Renal cortical epithelial cell (primary cell): ENCODE data around the gene PRR30. TPM values are rescaled to one million over a fixed set of nuclear protein-coding genes. Genes with fewer than 3 reads are reported as not detected.

Experiments
- DNase-seq: peaks from one replicate; pipeline ENCODE4 v3.0.0-alpha.2; 2011; ENCODE audit warnings: low read depth
- total RNA-seq: library from RNA; depleted of rRNA; stranded (reverse); fragments of >200 nt; gene quantifications from 2 replicates; pipeline ENCODE4 v1.2.3, GENCODE V29; 2014

PRR30 gene
- total RNA-seq, 1 donor from 2014 or later, result not detected

DNA sequence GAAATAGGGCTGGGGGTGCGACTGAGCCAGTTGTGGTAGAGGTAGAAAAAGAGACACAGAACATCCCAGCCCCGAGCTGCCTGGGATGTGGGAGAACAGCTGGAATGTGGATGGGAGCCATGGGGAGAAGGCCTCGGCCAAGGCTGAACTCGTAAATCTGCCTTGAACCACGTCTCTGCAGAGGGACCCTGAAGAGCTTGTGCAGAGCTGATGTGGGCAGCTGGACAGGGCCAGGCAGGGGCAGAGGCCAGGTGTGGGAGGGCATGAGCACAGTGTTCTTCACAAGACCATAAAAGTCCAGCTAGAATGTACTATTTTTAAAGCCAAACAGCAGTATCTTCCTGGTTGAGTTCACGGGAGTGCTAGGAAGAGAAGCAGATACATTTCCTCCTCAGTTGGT lies 15.3 kb upstream of the PRR30 start:
- no peak for DNase-seq

DNA sequence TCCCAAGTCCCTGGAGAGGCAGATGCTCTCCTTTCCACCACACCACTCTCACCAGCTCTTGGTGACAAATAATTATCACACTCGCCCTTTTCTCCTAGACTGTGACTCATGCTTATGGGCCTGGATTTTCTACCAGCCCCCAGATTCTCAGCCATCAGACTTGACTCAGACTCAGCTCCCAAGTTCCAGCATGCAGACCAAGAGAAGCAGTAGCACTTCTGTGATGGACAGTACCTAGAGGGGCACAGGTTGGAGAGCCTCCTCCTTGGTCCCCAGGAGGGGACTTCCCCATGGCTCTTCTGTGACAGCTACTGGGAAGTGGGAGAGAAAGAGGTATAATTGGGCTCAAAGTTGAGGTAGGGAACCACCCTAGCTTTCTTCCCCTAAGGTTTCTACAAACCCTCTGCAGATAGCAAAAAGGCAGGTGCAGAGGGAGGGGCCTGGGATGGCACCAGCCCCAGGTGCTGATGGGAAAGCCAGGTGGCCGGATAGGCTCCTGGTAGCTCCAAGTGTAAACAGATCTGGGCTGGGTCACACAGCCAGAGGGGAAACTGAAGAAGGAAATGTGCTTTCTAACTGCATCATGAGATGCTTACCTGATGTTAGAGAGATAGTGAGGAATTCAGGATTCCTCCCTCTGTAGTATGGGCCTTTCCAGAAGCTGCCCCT lies 13.7 kb upstream of the PRR30 start:
- peak; percentile 22 for DNase-seq

DNA sequence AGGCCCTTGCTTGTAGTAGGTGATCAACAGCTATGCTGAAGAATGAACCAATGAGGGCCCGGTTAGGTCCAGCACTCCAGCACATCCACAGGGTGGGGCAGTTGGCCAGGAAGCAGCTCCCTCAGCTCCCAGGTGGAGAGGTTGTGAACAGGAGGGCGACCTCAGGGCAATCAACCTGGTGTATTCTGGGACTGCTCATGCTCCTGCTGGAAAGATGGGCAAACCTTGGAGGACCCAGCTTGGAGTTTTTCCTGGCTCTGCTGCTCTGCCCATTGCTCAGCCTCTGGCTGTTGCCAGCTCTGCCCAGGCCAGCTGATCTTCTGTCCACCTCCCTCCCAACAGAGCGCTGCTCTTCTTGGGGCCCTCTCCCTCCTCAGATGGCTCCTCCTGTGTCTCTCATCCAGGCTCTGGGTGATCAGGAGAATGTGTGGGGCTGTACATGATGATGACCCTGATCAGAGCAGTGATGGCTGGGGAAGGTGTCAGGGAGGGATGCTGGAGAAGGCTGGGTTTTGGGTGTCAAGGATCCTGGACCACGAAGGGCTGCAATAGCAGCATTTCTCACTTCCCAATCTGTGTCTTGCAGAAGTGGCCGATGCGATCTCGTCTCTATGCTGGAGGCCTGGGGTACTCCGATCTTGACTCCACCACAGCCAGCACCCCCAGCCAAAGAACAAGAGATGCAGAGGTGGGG lies 13.0 kb upstream of the PRR30 start:
- no peak for DNase-seq

DNA sequence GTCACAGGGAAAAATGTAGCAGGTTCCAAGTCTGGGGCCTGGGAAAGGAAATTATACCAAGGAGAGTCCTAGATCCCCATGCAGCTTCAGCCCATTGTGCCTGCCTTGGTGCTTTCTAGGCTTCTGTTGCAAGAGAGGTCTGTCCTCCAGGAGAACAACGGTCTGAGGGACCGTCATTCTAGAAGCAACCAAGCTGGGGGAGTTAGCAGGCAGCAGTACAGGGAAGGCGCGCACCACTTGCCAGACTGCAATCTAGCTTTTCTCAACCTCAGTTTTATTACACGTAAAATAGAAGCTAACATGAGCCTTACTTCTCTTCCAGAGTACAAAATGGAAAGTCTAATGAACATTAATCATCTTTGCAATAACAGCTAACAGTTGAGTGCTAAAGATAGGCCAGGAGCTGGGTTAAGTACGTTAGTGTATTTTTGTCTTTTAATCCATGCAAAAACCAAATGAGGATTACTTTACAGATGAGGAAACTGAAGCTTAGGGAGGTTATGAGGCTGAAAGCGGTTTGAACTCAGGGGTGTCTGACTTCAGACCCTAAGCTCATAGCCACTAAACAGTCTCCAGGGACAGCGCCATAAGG lies 11.5 kb upstream of the PRR30 start:
- no peak for DNase-seq

DNA sequence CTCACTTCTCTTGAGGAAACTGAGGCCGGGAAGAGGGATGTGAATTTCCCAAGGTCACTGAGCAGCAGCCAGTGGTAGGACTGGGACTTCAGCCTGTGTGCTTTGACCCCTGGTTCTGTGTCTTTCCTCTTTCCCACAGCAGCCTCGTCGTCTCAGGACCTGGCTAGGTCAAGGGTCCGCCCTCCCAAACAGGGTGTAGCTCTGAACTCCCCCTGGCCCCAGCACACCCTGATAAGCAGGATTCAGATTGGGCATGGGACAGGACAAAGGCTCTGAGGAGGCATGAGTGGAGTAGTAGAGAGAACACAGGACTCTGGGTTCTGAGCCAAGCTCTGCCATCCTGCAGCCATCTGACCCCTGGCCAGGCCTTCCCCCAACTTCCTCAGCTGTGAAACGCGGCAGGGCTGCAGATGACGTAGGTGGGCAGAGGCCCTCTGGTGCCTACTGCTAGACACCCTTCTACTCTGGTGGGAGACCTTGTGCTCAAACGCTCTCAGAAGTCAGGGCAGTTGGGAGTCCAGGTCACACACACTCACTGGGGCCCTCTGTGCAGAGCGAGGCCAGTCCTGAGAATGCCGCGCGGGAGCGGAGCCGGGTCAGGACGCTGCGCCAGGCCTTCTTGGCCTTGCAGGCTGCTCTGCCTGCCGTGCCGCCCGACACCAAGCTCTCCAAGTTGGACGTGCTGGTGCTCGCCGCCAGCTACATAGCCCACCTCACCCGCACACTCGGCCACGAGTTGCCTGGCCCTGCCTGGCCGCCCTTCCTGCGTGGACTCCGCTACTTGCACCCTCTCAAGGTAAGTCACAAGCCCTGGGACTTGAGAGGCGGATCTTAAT lies 10.6 kb upstream of the PRR30 start:
- DNase-seq, result no peak

DNA sequence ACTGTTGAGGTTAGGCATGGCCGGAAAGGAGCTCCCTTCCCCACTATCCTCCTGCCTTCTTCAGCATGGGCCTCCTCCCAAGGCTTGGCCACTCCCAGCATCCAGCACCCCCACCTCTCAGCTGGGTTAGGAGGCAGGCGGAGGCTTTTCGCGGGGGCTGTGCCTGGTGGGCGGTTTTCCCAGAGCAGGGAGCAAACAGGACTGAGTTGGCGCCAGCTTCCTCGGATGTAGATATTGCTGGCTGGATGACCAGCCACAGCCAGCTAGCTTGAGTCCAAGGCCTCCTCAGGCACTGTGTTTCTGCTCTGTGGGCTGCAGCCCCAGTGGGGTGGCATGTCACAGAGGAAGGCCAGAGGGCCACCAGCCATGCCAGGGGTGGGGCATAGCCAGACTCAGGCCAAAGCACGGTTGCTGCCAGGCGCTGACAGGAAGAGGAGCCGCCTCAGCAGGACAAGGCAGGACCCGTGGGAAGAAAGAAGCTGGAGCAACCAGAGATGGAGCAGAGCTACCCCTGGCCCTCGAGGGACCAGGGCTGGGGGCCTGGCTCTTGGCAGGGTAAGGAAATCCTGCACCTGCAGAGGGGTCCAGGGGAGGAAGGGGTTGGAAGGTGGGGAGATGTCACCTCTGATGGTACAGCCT lies 9.7 kb upstream of the PRR30 start, which contains the start of gene TCF23:
TCF23 (plus strand) TSS at position 204 of the 639 bp plus-strand sequence; CDS start at position 334, 130 bp downstream.
- no peak for DNase-seq

DNA sequence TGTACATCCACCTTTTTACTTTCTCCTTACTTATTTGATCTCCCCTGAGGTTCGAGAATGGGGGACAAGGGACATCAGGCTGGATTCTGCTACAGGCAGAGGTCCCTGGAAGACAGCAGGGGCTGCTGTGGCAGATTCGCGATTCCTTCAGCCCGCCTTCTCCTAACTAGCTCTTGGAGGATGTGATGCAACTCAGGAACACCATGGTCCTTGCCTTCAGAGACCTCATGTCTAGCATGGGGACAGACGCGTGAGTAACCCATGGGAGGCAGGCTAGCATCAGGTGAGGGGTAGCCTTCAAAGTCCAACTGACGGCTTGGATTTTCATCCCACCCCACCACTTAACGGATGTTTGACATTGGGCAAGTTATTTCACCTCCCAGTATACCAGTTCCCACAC lies 8.7 kb upstream of the PRR30 start:
- no peak for DNase-seq

DNA sequence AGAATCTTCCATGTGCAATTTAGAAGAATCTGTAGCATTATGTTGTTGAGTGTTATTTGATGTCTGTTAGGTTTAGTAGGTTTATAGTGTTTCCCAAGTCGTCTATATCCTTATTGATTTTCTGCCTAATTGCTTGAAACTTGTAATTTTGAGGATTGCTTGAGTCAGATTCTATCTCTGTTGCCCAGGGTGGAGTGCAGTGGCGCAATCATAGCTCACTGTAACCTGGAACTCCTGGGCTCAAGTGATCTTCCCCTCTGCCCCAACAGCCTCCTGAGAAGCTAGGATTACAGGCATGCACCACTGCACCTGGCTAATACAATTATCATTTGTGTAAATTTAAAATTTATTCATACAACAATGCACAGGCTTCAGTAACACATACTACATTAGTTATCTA lies 6.5 kb upstream of the PRR30 start:
- no peak for DNase-seq

DNA sequence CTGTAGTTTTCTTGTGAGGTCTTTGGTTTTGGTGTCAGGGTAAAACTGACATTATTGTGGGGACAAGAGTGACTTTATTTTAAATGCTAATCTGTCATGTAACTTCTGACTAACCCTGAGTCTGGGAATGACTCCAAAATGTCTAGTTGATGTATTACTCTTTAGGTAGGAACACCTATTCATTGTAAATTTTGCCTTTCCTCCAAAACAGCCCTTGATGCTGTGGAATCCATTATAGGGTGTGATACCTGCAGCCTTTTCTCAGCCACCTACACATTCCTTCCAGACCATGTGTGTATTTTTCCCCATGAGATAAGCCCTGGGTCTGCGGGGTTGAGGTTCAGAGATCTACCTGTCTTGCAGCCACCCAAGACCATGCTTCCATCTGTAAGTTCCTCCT lies 4.1 kb upstream of the PRR30 start:
- DNase-seq, result no peak

DNA sequence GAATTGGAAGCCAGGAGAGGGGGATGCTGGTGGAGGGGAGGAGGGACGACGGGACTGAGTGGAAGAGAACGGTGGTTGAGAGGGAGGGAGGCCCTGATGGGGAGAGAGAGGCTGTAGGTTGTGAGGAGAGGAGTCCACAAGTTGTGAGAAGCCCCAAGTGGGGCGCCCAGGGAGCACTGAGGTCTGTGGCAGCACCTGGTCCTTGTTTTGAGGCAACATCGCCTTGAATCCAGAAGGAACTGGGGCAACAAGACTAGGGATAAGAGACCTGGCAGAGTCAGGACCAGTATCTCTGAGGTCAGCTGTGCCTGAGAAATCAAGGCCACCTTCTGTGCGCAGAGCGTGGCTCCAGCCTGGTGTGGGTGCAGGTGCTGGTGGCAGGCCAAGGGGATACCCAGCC lies 1.1 kb downstream of the PRR30 start:
- no peak for DNase-seq

DNA sequence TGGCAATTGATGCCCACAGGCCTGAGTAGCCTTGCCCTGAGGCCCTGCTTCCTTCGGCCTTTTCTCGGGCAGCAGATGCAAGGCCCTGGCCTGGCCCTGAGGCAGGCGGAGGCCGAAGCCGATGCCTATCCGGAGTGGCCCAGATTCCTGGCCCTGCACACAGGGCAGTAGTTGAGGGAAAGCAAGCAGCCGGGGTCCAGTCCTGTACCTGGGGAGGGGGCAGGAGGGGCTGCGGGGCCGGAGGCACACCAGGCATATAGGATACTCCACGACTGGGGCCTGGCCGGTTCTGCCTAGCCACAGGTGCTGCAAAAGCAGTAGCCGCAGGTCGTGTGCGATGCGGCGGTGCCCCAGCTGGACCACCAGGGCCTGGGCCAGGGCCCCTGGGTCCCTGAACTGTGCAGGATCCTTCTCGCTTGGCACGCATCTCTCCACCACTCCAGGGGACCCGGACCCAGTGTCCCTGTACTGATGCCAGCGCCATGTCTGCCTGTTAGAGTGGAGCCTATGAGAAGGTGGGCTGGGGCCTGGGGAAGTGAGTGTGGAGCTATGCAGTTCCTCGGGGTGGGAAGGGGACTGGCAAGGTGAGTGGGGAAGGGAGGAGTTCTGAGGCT lies 1.8 kb downstream of the PRR30 start:
- DNase-seq, result no peak

DNA sequence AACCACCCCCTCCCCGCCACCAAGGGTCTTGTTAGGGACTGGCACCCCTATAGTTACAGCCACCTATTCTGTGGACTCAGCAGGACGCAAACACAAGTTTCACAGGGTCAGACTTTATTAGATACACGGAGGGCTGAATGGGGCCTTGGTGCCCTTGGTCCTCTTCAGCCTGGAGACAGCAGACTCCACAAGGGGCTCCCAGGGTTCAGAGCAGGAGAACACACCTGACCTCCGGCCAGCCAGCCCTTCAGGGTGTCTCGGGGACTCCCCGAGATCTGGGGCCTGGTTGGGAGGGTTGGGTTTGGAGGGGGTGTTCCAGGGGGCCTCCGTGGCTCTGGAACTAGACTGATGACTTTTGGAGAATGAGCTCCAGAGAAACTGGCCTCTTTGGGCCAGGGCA lies 2.5 kb downstream of the PRR30 start:
- no peak for DNase-seq

DNA sequence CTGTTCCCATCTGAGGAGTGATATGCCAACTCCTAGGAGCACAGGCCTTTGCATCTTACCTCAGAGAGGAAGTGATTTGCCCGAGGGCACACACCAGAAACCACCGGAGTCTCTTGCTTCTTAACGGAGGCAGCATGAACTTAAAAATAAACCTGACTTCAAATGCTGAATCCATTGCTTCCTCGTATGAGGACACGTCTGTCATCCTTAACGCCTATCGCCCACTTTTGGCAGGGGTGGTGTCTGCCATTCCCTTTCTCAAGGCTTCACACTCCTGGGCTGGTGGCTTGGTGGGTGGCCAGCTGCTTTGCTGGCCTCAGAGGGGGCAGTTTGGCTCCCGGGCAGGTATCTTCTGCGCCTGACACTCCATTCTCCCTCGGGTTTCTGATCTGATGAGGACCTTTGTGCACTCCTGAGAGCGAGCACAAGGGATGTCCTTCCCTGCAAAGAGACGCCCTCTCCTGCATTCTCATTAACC lies 3.7 kb downstream of the PRR30 start:
- DNase-seq, result no peak

DNA sequence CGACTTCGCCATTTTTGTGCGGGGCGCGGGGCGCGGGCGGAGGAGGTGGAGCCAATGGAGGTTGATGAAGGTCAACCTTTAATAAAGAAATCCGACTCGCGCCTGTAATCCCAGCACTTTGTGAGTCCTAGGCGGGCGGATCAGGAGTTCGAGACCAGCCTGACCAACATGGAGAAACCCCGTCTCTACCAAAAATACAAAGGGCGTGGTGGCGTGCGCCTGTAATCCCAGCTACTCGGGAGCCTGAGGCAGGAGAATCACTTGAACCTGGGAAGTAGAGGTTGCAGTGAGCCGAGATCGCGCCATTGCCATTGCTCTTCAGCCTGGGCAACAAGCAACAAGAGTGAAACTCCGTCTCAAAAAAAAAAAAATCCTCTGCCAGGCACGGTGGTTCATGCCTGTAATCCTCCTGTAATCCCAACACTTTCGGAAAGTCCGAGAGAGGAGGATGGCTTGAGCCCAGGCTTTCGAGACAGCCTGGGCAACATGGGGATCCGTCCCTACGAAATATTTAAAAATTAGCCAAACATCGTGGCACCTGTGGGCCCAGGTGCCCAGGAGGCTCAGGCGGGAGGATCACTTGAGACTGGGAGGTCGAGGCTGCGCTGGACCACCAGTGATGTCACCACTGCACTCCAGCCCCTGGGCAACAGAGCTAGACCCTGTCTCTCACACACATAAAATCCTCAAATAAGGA lies 4.3 kb downstream of the PRR30 start:
- DNase-seq, result no peak

DNA sequence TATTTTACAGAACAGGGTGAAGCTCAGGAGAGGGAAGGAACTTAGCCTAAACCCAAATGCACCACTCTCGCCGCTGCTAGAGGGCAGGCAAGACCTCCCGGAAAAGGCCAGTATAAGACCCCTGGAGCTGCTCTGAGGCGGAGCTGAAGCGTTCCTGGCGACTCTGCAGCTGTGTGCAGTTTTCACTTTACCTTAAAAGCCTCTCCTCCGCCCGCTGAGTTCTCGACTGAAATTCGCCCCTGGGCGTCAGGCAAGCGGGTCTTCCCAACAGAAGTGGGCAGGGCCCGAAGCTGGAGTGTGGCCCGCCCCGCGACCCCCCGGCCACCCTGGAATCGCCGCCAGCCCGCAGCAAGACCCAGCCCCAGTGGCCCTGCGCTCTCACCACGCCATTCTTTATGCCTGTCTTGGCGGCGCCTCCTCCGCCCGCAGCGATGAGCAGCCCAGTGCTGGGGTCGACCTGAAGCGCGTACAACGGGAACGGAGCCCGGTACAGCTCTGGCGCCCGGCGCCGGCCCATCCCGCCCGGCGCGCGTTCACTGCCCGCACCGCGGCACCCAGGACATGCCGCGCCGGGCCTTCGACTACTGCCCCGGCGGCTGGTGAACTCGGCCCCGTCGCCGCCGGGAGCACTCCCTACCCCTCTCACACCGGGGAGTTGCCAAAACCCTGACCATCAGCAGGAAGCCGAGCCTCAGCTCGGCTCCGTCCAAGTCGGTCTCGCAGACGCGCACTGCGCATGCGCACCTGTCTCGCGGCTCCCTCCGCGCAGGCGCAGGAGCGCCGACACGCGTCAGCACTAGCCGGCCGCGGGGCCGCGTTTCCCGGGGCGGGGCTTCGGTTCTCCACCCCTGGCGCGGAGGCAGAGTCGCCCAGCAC lies 5.1 kb downstream of the PRR30 start, which contains the start of gene PREB:
PREB (minus strand) TSS at position 732 of the 876 bp plus-strand sequence; CDS start at position 517, 215 bp downstream.
- DNase-seq, result peak; percentile 85

DNA sequence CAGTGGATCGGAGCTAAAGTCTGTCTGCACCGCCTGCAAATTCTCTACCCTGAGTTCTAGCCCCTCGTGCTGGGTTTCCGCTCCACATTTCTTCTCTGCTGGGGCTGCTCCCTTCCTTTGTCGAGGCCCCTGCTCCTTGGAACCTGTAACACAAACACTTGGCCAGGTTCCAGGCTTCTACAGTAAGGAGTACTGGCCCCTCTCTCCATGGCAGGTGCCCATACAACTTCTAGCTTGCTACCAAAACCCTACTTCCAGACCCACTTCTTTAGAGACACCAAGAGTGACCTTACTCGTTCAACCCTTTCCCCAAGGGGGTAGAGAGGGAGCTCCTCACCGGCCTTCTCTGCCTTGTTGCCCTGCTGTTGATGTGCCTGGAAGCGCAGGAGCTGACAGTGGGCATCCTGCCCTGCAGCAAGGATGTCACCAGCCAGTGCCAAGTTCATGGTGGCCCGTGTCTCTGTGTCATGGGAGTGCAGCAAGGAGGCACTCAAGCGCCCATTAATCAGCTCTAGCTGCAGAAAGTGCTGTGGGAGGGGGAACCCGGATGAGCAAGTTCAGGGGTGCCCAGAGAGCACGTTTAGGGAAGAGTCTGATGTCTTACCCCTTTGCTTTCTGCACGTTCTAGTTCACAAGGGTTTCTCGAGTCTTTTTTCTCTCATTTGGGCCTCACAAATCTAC lies 5.9 kb downstream of the PRR30 start:
- no peak for DNase-seq

DNA sequence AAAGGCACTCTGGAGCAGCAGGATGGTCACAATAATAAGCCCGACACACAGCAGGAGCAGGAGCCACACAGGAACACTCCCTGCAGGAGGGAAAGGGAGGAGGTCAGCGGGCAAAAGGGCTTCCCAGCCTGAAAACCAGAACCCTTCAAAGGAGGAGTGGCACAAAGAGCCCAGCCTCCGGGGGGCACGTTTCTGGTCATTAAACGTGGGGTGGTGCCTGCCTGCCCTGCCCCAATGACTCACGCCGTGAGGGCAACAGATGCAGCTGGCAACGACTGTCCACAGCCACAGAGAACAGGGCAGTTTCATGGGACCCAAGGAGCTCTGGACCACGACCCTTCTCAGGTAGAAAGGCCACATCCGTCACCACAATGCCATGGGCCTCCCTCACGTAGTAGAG lies 7.8 kb downstream of the PRR30 start:
- no peak for DNase-seq

DNA sequence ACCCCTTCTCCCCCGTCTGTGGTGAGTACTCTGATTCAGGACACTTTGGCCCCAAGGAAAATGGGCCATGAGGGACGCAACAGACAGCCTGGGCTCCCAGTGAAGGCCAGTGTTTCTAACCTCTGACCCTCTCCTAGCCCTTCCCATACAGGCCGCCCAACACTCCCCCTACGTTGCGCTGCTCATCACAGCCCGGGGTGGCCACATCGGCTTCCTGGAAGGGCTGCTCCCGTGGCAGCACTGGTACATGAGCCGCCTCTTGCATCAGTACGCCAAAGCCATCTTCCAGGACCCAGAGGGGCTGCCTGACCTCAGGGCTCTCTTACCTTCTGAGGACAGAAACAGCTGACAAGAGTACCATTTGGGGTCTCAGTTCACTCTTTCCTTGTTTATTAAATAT lies 8.8 kb downstream of the PRR30 start:
- DNase-seq, result no peak
